Inferior parietal cortex (tissue), 1 donor: ENCODE data around the gene POLD1.

Experiments used
- DNase-seq: peaks from one replicate; pipeline ENCODE4 v3.0.0-alpha.2; 2016; ENCODE audit errors: extremely low spot score

The POLD1 gene

GRCh38 chr19:50466706-50467039 is 82.5 kb downstream of the POLD1 start:
- DNase-seq = no peak

- DNase-seq = no peak
Observed at GRCh38 chr19:50467566-50467965, 83.4 kb downstream of the POLD1 start.
